Activated CD4-positive, alpha-beta T cell treated with anti-CD3 and anti-CD28 coated beads, Interleukin-2, amount 50 U/mL, for 16 hours (primary cell): ENCODE data around the gene ASTN1.
A peak's percentile ranks its signal among the peaks of the same experiment; 100 is the strongest.

Experiments used
- DNase-seq: peaks from one replicate; pipeline ENCODE4 v3.0.0-alpha.2; 2020

The ASTN1 gene

DNA sequence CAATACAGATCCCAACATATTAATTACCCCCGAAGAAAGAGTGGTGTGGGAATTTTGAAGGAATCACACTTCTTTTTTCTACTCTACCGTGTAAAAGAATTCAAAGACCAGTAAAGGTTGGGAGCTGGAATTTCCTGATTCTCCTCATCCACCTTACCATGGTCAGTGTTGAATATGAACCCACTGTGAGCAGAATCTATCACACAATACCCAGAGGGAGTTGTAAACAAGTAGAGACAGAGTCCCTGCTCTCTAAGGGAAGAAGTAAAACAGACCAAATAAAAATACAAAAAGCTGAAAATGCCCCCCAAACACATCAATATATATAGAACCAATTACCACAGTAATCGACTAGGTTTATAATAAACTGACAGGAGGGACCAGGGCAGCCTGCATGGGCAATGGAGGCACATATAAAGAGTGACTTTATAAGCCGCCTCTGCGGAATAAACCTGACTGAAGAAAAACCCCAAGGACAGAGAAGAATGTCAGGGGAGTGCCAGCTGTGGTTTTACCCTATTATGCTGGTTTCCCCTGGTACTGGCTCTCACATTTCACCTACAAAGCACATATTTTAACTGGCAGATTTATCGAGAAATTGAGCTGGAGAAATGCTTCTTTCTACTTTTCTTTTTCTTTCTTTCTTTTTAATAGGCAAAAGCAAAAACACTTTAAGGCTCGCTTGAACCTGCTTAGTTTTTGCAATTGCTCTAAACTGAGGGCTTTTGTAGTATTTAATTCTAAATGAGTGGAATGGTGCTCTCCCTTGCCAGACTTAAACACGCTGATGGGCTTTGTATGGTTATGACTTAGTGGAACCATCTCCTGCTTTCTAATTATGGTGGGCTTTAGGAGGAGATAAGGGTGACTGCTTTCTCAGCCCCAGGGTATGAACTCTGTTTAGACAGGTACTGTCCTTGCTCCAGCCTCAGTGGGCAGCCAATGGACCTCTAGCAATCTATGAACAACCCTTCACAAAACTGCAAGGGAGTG, 244.8 kb downstream of the ASTN1 start:
- DNase-seq = no peak

DNA sequence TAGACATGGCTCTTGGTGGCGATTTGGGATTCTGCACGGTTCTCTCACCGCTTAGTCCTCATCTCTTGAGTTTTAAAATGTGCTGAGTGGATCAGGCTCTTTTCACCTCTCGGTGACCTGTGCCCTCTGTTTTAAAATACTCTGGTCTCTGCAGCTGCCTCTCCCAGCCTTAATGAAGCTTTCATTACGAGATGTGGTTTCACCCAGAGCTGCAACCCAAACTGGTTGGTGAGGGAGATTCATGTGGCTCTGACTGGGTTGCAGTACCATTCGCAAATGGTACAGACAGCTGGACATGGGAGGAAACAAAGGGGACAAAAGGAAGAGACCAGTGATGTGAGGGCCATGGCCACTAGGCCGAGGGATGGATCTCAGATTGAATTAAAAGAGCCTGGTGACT, 258.9 kb downstream of the ASTN1 start:
- no peak for DNase-seq

DNA sequence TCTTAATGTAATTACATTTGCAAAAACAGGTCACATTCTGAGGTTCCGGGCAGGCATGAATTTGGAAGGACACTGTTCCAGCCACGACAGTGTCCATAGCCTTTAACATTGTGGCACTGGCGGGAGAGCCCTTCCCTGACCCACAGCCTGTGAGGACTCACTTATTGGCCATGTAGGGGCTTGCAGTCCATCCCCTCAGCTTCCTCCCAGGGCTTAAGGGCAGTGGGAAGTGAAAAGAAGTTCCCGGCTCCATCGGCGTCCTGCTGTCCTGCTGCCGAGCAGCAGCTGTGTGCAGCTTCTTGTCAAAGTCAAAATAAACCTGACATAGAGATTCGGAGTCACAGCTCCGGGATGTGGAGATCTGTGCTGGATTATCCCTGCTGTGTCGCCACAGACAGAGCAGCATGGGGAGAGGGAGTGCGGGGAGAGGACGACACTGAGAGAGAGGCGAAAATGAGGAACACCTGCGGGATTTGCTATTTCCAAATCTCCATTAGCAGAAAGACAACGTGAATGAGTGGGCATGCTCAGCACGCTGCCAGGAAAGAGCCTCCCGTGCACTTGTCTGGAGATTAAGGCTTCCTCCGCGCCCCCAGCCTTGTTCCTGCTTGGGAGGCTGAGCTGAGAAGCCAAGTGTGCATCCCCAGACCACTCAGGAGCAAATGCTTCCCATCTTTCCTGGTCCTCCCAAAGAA, 260.3 kb downstream of the ASTN1 start:
- no peak for DNase-seq

DNA sequence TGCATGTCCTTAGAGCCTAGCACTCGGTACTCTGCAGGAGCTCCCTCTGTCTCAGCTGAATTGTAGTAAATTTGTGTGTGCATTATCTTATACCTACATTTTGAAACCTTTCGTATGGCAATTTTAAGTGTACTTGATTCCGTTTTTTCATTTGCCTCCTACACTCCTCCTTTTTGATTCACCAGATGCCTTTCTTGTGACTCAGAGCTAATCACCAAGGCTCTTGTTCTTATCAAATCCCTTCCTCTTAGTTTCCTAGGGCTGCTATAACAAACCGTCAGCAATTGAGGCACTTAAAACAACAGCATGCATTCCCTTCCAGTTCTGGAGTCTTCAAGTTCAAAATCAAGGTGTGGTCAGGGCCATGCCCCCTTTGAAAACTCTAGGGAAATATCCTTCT, 261.0 kb downstream of the ASTN1 start:
- DNase-seq = no peak

DNA sequence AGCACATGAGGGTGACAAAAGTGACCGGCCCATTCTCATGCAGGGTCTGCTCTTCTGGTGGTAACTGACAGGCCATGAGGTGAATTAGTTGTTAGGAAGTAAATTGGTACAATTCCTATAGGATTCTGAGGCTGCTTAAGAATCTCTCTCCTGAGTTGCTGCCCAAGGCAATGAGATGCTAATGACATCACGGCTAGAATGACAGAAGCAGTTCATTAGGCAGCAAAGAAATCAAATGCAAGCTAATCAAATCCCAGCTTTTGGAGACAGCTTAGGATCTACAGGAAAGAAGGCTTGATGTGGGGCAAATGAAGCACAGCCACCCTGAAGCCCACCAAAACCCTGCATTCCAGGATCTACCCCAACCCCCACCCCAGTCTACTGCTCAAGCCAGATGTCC, 265.2 kb downstream of the ASTN1 start:
- no peak for DNase-seq

DNA sequence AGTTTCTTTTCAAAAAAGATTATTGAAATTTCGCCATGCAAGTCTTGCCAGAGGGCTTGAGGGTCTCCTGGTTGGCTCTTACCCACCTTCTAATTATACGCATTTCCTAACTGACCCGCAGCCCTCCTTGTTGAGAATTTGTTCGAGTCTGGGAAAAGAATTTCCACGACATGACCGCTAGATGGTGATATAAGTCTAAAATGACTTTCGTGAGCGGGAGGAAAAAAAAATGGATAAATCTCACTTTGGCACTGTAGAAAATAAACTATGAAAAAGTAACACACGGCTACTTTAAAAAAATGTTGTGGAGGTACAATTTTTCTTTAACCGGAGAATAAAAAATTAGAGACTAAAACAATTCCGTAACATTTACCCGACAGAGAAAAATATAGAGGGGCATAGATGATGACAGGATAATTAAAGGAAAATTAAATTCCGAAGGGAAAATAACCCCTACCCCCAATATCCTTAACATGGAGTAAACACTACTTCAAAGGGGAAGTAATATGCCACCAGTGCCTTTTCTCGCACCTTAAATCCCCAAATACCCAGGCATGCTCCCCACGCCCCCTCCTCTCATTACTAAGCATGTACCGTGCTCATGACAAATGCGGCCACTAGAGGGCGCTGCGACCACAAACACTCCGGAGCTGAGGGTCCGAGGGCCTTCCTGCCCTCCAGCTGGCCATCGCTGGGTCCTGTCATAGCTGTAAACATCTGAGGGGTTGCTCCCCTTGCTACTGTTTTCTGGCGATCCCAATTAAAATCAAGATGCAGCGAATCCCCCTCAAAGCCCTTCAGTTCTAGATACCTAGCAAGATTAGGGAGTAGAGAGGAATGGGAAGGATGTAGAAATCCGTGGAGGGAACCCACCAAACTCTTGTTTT, 266.9 kb downstream of the ASTN1 start:
- DNase-seq = peak; percentile 49

DNA sequence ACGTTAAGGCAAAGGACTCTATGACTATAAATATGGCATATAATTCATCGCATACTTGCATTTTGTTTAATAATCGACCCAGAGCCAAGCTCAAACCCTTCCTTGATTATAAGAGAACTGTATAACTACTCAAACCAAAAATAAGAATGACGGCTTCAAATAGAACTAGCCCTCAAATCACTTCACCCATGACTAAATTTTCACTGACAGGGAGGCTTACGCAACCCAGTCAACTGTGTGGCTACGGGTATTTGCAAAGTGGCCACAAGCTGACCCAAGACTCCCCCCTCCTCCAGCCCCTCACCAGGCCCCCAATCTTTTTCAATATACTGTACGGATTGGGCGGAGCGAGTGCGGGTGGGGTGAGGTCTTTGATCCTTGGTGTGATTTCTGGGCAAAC, 268.3 kb downstream of the ASTN1 start:
- no peak for DNase-seq

DNA sequence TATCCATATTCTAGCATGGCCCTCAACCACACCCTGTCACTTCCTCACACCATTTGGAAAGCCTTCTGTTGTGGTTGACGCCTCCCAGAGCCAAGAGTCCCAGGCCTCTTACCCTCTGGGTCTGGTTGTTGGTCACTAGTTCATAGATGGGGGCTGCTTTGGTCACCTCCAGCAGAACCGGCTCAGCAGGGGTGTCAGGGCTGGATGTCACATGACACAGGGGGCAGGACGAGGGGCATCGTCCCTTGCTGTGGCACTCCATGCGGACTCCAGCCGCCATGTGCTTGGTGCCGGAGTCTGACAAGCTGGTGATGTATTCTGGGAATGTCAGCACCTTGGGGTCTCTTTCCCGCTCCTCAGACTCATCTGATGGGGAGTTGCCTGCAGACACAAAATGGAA, 270.1 kb downstream of the ASTN1 start:
- no peak for DNase-seq

DNA sequence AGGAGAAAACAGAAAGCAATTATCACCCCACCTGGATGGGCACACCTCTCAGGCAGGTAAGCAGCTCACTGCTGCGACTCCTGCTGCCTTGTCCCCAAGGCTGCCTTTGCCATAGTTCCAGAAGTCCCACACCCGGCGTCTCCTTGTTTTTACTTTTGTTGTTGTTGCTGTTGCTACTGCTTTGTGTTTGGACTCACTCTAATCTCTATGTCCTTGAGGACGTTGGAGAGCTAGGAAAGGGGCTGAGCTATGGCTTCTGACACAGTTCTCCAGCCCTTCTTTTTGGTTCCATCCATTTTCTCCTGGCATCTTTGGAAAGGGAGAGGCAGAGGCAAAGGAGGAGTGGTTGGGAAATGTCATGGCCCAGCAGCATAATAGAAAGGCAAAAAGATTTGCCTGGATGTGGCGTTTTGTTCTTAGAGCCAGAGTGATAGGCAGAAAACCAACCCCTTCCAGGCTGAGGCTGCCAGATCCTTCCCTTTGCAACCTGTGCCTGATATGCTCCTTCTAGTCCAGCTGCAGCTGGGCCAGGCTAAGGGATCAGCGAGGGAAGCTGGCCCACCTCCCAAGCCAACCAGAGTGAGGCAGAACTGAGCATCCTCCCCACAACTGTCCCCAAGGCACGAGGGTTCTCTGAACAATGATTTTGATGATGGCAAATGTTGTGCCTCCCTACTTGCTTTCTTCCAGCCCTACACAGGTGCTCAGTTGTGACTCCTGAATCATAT, 270.7 kb downstream of the ASTN1 start:
- DNase-seq = no peak

DNA sequence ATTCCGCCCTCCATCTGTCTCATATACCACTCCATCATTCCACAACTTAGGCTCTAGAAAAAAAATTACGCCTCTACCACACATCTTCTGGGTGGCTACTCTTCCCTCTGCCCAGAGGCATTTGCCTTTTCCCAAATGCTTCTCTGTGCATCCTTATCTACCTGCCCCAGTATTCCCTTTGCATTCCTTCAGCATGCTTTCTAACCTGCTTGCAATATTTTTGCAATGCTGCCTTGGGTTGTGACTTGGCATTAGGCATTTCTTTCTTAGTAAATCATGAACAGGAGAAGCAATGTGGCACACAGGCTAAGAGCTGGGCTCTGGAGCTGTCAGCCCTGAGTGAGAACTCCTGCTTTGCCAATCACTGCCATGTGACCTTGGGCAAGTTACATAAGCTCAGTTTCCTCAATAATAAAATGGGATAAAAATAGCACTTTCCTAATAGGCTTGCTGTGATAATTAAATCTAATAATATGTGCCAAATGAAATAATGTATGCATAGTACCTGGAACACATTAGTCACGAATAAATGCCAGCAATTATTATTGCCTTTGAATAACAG, 276.0 kb downstream of the ASTN1 start:
- DNase-seq = no peak

DNA sequence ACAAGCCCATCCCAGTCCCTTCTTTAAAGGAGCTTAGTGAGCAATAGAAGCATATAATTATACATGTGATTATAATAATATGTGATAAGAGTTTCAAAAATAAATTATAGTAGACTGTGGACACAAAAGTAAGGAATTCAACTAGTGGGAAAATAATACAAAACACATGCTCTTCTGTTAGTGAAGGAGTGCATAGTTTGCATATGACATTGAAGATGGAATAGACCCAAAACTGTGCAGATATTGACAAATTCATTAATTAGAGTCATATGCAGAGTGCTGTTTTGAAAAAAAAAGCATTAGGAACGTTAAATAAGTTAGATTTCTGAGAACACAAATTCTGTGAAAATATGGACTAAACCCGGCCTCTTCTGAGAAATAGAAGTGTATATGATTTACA, 278.8 kb downstream of the ASTN1 start:
- DNase-seq = no peak

DNA sequence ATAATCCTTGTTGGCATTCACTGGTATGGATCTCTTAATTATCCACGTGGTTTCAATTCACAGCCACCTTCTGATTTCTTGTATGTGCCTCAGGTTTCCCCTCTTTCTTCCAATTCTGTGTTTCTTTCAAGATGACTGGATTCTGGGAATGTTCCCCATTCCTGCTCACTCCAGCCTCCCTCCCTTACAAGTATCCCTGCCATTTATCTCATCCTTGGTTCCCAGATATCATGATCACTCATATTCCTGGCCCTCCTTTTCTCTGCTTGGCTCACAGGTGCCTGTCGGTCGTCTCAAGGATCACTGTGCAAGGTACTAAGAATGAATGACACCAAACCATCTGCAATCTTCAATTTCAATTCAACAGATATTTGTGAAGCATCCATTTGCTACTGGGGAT, 279.2 kb downstream of the ASTN1 start:
- no peak for DNase-seq

DNA sequence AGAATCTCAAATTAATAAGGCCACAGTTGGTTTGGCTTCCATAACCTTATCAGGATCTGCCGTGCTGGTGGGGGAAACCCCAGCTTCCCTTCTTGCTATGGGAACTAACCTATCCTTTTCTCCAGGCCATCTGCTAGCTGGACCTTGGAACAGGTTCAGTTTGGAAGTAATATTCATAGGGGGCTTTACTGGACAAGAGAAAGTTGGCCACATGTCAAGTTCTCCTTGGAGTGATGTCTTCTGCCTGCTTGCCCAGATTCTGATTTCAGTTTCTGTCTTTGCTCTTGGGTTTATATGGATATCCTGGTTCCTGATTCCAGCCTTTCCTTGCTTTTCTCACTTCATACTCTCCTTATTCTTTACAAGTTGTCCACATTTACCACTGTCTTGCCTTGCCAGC, 279.6 kb downstream of the ASTN1 start:
- no peak for DNase-seq

DNA sequence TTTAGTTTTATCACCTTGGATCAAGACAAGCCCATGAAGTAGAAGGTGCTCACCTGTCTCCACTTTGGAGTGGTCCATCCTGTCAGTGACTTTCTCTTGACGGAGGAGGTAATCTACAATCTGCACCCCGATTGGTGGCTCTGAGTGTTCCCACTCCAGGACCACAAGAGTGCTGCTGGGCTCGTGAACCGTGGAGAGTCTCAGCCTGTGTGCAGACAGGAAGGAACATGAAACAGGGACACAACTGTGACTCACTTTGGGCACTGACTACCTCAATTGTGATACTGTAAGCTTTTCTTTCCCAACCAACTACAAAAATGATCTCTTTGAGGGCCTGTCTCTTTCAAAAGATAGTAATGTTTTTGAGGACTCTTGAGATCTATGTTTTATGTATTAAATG, 280.2 kb downstream of the ASTN1 start:
- DNase-seq = no peak

DNA sequence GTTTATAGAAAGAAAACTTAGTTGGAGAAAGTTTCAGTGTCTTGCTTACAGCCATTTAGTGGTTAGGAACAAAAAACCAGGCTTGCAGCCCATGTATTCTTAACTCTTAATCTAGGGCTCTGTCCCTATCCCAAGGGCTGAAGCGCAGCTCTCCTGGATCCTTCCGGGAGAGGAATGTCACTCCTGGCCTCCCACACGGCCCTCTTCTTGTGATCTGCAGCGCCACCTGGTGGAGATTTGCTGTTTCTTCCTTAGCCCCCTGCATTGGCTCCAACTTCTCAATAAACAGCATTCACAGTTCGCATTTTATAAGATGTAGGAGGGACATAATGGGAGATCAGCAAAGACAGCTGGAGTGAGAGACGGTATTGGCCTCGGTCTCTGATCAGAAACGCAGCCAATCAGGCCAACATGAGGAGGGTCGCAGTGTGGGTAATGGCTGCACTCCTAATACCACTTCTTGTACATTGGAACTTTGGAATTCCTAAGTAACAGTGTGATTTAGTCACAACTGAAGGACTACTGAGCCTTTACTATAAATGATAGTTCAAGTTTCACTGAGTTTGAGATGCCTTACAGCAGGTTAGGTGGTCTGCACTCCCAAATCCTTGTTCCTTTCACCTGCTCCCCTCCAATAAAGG, 283.4 kb downstream of the ASTN1 start:
- DNase-seq = peak; percentile 43

DNA sequence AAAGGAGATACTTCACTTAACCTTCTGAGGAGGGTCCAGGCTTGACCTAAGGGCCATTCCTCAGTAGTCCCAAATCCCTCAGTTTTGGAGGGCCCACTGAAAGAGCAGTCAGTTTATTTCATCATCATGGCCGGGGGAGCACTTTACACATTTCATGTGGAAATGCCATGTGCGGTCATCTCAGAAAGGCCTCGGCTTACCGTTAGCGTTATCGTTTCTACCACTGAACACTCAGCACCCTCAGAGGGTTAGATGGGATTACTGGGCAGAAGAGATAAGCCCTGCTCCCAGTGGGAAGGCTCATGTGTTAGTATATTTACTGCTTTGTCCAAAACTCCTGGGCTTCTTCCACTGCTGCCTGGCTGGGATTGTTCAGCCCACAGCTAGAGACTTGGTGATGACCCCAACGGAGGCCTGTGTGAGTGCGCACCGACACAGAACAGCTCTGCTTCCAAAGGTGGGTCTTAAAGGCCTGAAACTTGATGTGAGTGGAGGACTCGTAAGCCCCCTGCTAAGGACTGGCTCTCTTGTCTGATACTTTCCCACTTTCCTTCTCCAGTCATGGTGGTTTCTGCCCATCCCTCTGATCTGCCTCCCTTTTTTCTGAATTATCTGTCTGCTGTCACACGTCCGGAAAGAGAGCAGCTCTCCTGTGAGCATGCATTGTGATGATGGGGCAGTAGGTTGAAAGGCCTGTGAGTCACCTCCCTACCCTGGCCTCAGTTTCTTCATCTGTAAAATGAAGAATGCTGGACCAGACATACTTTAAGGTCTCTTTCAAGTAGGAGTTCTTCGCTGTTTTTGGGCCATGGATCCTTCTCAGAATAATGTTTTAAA, 284.5 kb downstream of the ASTN1 start:
- no peak for DNase-seq

DNA sequence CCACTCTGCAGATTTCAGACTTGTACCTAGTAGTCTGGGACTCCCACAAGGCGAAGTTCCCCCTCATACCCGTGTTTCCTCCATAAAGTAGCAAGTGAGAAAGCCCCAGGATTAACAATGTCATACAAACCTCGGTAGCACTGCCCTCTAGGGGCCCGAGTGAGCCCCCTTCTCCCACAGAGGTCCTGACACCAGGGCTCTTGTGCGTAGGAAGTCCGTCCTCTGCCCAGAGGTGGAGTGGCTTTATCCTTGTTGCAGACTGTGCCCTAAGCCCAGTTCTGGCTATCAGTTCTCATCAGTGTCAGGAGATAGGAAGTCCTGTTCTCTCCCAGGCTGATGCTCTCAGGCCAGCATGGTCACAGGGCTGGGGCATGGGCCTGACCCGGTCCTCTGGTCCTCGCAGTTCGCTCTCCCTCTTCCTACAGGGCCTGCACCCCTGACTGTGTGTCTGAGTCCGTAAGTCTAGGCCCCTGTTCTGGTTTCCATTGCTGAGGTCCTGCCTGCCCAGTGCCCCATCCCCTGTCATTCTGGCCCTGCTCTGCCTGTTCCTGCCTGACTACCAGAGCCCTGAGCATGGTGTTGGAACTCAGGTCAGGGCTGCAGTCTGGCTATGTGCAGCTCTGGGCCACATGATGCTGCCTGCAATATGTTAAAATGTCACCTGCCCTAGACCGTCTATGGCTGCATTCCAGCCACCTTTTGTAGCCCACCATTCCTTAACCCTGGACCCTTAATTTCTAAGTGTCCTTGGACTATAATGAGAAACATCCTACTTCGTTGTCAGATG, 285.6 kb downstream of the ASTN1 start:
- DNase-seq = no peak

DNA sequence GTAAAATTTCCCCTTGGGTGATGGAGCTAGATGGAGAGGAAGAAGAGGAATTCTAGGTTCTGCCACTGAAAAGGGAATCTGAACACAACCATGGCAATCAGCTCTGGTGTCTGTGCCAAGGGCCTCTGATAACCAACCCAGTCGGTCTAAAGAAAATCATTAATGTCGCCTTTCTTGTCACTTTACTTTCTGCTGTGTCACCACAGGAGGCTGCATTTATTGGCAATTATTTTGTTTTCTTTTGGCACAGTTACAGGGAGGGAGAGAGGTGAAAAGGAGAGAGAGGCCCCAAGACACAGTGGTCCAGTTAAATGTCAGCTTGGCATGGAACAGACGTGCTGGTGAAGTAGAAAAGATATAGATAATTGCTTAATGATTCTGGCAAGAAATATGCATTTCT, 287.0 kb downstream of the ASTN1 start:
- DNase-seq = no peak

DNA sequence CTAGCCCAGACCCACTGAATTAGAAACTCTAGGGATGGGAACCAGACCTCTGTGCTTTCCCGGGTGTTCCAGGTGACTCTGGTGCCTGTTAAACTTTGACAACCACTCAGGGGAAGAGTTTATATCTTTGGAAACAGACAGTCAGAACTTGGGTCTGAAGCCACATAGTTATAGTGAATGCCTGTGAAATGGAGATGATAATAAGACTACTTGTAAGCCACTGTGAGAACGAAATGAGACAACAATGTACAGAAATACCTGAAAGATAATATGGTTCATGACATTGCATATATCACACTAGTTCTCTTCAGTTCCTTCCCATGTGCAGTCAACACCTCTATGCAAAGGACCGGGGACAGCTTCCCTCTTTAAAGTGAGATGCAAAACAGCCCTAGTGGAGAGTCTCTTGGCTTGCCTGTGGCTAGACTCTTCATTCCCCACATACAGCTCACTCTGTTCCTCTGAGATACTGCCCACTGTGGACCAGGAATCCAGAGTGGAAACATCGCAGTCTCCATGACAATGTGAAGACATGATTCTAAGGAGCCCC, 287.5 kb downstream of the ASTN1 start:
- DNase-seq = no peak

DNA sequence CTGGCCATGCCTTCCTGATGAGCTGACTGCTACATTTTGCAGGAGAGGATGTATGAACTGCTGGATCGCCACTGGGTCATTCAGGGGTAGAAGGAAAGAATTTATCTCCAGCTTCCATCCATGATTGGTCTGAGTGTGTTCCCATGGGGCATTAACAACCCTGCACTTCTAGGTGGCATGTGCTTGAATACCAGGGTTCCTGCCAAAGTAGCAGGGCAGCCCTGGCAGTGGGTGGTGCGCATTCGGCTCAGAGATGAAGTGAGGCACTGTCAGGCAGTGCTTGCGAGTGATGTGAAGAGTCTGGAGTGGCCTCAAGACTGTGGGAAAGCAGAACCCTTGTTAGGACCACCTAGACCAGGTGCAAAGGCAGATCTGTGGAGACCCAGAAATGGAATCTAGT, 294.9 kb downstream of the ASTN1 start:
- DNase-seq = no peak
